GM10847 (cell line): Measurements from ENCODE around the gene PCDH15.

Experiments used
- POLR2A ChIP-seq: IDR thresholded peaks from 2 replicates; pipeline ENCODE4 v1.6.1; 2011; ENCODE audit not compliant: insufficient read length; ENCODE audit errors: extremely low read depth

Gene PCDH15

DNA sequence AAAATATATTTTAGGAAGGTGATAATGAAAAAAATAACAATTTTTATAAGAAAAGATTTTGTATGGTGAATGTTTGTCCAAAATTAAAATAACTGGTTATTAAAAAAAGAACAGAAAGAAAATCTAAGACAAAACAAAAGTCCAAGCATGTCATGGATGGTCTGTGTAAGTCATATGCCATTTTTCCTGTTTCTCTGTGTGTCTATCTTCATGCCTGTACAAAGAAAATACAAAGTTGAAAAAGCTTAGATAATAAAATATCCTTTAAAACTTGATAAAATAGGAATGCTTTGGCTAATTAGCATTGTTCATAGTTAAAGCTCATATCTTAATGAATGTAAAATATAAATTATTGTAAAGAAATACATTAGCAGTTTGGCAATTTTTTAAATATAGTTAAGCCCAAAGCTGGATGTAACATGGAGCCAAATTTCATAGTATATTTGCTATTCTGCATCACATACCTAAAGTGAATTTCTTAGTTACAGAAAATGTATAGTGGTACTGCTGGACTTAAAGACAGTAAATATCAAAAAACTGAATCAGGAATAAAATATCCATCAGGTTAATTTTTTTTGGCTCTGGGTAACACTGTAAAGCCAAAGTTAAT lies 661.1 kb downstream of the PCDH15 start:
- no peak for TF ChIP-seq POLR2A

DNA sequence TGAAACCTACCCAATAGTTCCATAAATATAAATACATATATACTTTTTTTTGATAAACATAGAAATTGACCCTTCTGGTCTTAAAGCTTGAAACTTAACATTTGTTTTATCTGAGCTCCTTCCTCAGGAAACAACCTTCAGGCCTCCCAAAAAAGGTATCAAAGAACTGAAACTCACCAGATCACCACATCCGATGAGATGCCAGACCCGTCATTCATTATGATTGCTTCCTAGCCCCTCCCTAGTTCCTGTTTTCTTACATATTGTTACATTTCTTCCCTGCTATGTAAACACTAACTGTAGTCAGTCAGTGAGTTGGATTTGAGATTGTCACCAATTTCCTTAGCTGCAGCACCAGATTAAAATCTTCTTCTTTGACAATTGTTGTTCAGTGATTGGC lies 663.6 kb downstream of the PCDH15 start:
- TF ChIP-seq POLR2A, result no peak

DNA sequence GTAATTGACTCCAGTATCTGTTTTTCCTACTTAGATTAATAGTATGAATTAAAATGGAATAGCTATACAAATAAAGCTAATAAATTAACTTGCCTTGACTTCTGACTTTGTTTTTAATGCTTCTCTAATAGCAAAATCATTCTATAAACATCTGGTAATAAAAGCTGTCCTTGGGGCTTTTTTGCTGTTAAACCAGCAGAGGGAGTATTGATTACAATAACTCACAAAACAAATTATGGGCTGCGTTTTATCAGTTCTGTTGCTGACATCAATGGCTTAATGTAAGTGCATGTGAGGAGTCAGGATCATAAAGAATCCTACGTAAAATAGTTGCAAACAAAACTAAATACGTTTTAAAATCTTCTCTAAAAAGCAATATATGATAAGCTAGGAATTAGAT lies 667.8 kb downstream of the PCDH15 start:
- no peak for TF ChIP-seq POLR2A

GRCh38 chr10:54131833-54132232 lies 669.2 kb downstream of the PCDH15 start:
- TF ChIP-seq POLR2A, result no peak

- no peak for TF ChIP-seq POLR2A
Observed at GRCh38 chr10:54130394-54130793, 670.6 kb downstream of the PCDH15 start.

GRCh38 chr10:54125098-54125747 lies 675.8 kb downstream of the PCDH15 start:
- no peak for TF ChIP-seq POLR2A

DNA sequence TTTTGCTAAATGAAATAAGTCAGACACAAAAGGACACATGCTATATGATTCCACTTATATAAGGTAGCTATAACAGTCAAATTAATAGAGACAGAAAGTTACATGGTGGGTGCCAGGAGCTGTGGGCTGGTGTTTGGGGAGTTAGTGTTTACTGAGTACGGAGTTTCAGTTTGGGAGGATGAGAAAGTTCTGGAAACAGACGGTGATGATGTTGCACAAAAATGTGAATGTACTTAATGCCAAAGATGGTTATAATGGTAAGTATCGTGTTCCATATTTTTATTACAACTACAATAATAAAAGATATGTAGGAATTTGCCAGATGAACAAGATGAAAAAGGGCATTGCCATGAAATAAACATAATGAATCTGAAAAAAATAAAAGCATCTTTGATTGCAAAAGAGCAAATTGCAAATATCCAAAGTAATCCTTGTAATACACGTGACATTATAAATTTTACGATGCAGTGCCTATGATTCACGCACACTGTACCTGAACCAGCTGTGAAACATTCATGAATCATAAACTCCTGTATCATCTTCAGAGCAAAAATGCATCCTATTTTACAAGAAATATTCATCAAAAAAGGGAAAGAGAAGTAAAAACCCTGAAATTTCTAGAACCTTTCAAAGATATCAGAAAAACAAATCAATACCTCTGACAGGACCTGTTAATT lies 676.7 kb downstream of the PCDH15 start:
- no peak for TF ChIP-seq POLR2A

DNA sequence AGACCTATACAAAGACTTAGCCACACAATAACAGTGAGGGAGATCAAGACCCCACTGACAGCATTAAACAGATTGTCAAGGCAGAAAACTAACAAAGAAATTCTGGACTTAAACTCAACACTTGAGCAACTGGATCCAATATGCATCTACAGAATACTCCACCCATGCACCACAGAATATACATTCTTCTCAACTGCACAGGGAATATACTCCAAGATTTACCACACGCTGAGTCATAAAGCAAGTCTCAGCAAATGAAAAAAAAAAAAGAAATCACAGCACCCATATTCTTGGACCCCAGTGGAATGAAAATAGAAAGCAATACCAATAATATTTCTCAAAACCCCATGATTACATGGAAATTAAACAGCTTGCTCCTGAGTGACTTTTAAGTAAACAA lies 680.2 kb downstream of the PCDH15 start:
- no peak for TF ChIP-seq POLR2A

DNA sequence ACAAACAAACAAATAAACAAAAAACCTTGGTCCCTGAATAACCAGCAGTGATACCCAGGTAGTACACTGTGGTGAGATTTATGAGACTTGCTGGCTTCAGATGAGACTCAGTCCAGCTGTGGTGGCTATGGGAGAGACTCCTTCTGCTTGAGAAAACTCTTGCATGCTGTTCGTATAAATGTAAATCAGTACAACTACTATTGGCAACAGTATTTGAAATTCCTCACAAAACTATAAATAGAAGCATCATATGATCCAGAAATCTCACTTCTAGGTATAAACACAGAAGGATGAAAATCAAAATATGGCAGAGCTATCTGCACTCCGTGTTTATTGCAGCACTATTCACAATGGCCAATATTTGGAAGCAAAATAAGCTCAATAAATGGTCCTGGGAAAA lies 692.1 kb downstream of the PCDH15 start:
- no peak for TF ChIP-seq POLR2A

- no peak for TF ChIP-seq POLR2A
Observed at GRCh38 chr10:54096892-54097291, 704.1 kb downstream of the PCDH15 start.

DNA sequence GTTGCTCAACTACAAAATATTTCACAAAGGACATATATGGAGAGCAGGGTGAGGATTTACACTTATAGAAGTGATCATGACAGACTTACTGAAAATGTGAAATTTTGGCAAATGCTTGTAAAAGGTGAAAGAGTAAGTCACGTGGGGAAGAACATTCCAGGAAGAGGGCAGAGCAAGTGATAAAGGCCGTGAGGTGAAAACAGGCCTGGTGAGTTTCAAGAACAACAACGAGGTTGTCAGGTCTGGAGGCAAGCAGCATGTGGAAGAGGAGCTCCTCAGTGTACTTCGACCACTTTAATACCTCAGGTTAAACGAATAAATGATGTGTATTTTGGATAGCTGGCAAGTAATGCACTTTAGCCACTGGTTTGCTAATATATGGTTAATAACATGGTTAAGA lies 706.7 kb downstream of the PCDH15 start:
- no peak for TF ChIP-seq POLR2A

- TF ChIP-seq POLR2A, result no peak
Observed at GRCh38 chr10:54091237-54091636, 709.8 kb downstream of the PCDH15 start.

GRCh38 chr10:54081950-54082349 lies 719.1 kb downstream of the PCDH15 start:
- TF ChIP-seq POLR2A, result no peak

DNA sequence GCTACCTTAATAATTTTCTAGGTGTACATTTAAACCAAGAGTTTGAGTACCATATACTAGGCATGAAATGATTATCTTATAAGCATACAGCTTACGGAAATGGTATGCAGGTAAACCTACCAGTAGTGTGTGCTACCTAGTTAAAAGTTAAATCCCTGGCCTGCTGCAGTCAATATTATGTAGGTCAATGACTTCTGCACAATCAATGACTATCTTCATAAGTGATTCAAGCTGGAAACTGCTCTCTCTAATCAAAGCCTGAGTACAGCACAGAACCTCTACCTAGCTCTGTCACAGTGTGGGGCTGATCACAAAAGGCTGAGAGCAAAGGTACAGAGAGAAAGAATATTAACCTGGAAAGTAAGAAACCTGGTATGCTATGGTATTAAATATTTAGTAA lies 733.7 kb downstream of the PCDH15 start:
- TF ChIP-seq POLR2A, result no peak

- TF ChIP-seq POLR2A, result no peak
Observed at GRCh38 chr10:54066646-54067045, 734.4 kb downstream of the PCDH15 start.

GRCh38 chr10:54065106-54065505 lies 735.9 kb downstream of the PCDH15 start:
- TF ChIP-seq POLR2A, result no peak
